Thyroid gland (tissue), 4 donors: ENCODE measurements around the gene HSFY2. TPM values are rescaled to one million over a fixed set of nuclear protein-coding genes. Genes with fewer than 3 reads are reported as not detected.
"Not testable (repeated sequence)": the region's sequence is repeated elsewhere in the genome, so short reads cannot be mapped to it uniquely, and the experiment has no call there.

Experiments
- DNase-seq, 2 donors: peaks; one replicate each; pipeline ENCODE4 v3.0.0-alpha.2; 2019
- H3K27ac ChIP-seq, 3 donors: fragments of 200-600 bp; sonication (generic); 1 replicate in 2 of 3; 2 replicates in 1 of 3; pipeline ENCODE4 v1.5.1; 2016 to 2019; ENCODE audit warnings: mild to moderate bottlenecking in 1 of 3, moderate library complexity in 1 of 3
- H3K27me3 ChIP-seq: fragments of 200-600 bp; sonication (generic); one replicate; pipeline ENCODE4 v1.5.1; 2019
- H3K36me3 ChIP-seq, 2 donors: fragments of 200-600 bp; sonication (generic); one replicate each; pipeline ENCODE4 v1.5.1; 2016 to 2019
- H3K4me1 ChIP-seq, 2 donors: fragments of 200-600 bp; sonication (generic); one replicate each; pipeline ENCODE4 v1.5.1; 2017 to 2019
- H3K4me3 ChIP-seq, 3 donors: fragments of 200-600 bp; sonication (generic); replicated peaks in 1 of 3; 1 replicate in 2 of 3; 2 replicates in 1 of 3; pipeline ENCODE4 v1.5.1; 2016; ENCODE audit warnings: mild to moderate bottlenecking in 1 of 3
- H3K9me3 ChIP-seq: fragments of 200-600 bp; sonication (generic); one replicate; pipeline ENCODE4 v1.5.1; 2017
- WGBS, 2 donors: methylation state at CpG; one replicate each; pipeline ENCODE4 v1.1.5; 2017; 5-methylcytosine and 5-hydroxymethylcytosine counted together
- intact Hi-C: fragments of 100-400 bp; cut with DNase I; formaldehyde crosslinking; loops from one replicate; pipeline ENCODE4 v1.15.1; 2023
- small RNA-seq: library from RNA; depleted of rRNA; stranded (forward); fragments of <200 nt; gene quantifications from one replicate; pipeline ENCODE3, GENCODE V24; 2016
- total RNA-seq, 4 donors: library from RNA; depleted of rRNA; stranded (reverse); fragments of >200 nt; gene quantifications; one replicate each; pipeline ENCODE4 v1.2.3, GENCODE V29; 2016

Gene HSFY2, protein sequence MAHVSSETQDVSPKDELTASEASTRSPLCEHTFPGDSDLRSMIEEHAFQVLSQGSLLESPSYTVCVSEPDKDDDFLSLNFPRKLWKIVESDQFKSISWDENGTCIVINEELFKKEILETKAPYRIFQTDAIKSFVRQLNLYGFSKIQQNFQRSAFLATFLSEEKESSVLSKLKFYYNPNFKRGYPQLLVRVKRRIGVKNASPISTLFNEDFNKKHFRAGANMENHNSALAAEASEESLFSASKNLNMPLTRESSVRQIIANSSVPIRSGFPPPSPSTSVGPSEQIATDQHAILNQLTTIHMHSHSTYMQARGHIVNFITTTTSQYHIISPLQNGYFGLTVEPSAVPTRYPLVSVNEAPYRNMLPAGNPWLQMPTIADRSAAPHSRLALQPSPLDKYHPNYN
- not detected for total RNA-seq

DNA sequence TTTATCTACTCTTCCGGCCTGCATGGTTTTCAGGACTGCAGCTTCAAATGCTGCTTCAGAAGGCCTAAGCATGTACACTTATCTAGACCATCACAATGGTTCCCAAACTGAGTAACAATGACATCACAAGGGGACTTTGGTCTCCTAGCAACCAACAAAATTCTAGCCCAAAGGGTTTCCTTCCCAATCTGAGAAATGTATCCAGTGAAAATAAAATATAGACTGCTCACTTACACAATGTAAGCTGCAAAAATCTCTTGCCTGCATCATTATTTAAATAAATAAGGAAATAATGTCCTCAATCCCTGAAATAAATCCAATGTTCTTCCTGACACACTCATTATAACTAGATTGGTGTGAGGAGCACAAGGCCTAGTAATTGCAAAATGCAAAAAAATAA is at the start of gene HSFY2:
HSFY2 (minus strand) TSS at position 101 of the 400 bp plus-strand sequence. CDS start 117 bp downstream, outside the sequence.
- H3K36me3 ChIP-seq, H3K4me3 ChIP-seq, H3K9me3 ChIP-seq, DNase-seq, intact Hi-C loops, H3K27me3 ChIP-seq, H3K27ac ChIP-seq, H3K4me1 ChIP-seq: not testable (repeated sequence)
- WGBS, 2 donors = no CpG with 5 or more reads among the region's 1 CpG

DNA sequence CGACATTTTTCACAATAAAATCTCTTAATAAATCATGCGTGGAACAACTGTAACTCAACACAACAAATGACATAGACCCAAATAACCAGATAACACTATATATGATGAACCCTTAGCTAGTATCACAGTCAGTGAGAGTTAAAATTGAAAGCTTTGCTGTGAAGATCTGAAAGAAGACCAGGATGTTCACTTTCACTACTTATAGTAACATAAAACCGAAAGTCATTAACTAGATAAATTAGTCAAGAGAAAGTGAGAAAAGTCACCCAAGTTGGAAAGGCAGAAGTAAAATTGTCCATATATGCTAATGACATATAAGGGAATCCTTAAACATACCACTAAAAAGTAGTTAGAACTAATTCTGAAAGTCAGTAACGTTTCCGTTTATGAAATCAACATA is 42.2 kb upstream of the HSFY2 start:
- H3K27me3 ChIP-seq, H3K36me3 ChIP-seq, H3K4me1 ChIP-seq, H3K9me3 ChIP-seq, H3K27ac ChIP-seq, intact Hi-C loops, H3K4me3 ChIP-seq, DNase-seq: not testable (repeated sequence)
- WGBS, 2 donors = no CpG with 5 or more reads among the region's 5 CpGs

- intact Hi-C loops, H3K27me3 ChIP-seq, H3K36me3 ChIP-seq, DNase-seq, H3K4me3 ChIP-seq, H3K4me1 ChIP-seq, H3K27ac ChIP-seq, H3K9me3 ChIP-seq: not testable (repeated sequence)
- no CpG with 5 or more reads among the region's 2 CpGs for whole genome bisulfite sequencing, 2 donors
Observed at GRCh38 chrY:18788757-18789406, 15.3 kb upstream of the HSFY2 start.

DNA sequence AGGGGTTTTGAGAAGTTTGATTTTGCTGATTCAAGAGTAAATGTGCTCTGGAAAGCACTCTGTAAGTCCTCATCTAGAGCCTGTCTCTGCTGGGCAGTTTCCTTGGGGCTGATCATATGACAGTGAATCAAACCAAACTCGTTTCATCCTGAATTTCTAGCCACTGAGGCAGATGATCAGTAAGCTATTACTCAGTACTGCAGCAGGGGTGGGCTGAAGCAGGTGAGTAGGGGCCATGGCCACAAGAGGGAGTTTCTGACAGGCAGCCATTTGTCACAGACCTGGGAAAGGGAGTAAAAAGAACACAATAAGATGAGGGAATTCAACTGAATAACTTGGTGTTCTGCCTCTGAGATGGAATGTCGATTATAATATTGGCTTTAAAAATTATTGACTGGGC is 19.5 kb downstream of the HSFY2 start:
- H3K4me3 ChIP-seq, H3K36me3 ChIP-seq, intact Hi-C loops, H3K4me1 ChIP-seq, H3K9me3 ChIP-seq, H3K27ac ChIP-seq, DNase-seq, H3K27me3 ChIP-seq: not testable (repeated sequence)
- WGBS, 2 donors = no CpG with 5 or more reads among the region's 2 CpGs

DNA sequence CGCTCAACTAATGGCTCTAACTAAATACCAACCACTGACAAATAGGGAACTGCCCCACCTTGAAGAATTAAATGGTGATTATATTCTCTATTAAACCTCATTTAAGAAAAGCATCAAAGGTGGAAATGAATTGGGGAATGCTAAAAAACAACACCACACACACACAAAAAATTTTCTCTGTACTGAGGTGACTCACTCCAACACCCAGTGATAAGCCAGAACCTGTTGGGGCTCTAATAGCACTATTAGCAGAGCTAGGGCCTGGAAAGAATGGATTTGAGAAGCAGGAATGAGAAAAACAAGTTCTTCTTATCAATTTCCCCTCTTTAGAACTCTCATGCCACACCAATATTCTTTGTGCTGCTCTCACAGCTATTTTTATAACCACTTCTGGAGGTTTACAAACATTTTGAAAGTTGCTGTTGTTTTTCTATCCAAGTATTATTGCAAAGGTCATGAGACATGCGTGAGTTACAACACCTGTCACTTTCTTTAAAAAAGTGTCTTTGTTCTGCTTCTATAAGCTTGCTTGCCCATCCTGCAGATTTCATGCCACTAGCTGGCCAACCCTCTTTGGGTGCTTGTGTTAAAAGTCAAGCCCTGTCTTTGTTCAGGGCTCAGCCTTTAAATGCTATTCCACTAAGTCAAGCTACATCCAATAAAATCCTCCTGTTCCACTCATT is 20.3 kb downstream of the HSFY2 start:
- H3K27me3 ChIP-seq, H3K9me3 ChIP-seq, H3K27ac ChIP-seq, H3K4me1 ChIP-seq, H3K4me3 ChIP-seq, H3K36me3 ChIP-seq, intact Hi-C loops, DNase-seq: not testable (repeated sequence)
- no CpG with 5 or more reads among the region's 2 CpGs for WGBS, 2 donors

GRCh38 chrY:18723714-18724113 is 49.8 kb downstream of the HSFY2 start:
- H3K4me3 ChIP-seq, intact Hi-C loops: not testable (repeated sequence)
- WGBS, 2 donors = no CpG with 5 or more reads among the region's 3 CpGs

More at GRCh38 chrY:18723714-18724113, 49.8 kb downstream of the HSFY2 start:
- not testable (repeated sequence) for H3K36me3 ChIP-seq, H3K27me3 ChIP-seq, H3K27ac ChIP-seq, DNase-seq, H3K9me3 ChIP-seq, H3K4me1 ChIP-seq

Small RNA genes within 50 kb of the gene (small RNA-seq; reads per million reads assigned to genes)
- not detected for gene GPM6BP2

Other genes with a start within 250 kb of the HSFY2 start
- not detected for gene HSFY1, start 227.0 kb downstream of the HSFY2 start, total RNA-seq